HG03108 (cell line): ENCODE data around the gene GALNT4.

Experiments
- ATAC-seq: cut with Tn5 transposase; IDR thresholded peaks from one replicate; pipeline ENCODE4 v1.9.1; 2021; ENCODE audit warnings: moderate library complexity; ENCODE audit not compliant: unreplicated experiment

The GALNT4 gene

GRCh38 chr12:89494411-89495231, 30.0 kb downstream of the GALNT4 start:
- ATAC-seq, result no peak

- no peak for ATAC-seq
Measured at GRCh38 chr12:89493670-89494302, 30.8 kb downstream of the GALNT4 start.

- ATAC-seq, result no peak
Measured at GRCh38 chr12:89492883-89493282, 31.7 kb downstream of the GALNT4 start.

DNA sequence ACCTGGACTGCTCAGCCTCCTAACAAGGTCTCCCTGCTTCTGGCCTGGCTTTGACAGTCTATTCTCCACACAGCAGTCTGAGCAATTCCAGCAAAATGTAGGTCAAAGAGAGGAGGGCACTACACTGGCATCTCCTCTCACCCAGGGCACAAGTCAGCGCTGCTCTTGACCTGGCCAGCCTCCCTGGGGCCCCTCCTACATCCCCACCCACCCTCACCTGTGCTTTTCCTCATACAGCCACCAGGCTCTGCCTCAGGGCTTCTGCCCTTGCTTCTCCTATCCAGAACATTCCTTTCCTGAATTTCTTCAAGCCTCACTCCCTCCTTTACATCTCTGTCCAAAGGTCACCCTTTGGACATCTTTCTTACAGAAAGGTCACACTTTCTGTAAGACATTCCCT, 33.7 kb downstream of the GALNT4 start:
- ATAC-seq, result no peak

DNA sequence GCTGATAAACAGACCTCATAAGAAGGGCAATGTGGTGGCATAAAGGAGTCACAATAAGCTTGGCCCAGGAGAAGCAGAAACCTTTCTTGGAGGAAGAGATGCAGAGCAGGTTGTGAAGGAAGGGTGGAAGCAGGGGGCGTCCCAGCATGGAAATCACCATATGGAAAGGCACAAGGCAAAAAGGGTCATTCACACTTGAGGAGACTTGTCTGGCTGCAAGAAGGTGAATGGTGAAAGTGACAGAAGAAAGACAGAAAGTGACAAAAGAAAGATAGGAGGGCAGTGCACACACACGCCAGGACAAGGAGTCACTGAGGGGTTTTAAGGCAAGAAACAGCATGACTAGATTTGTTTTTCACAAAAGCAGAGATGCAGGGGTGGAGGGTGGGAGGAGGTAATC, 38.3 kb downstream of the GALNT4 start:
- ATAC-seq, result no peak

DNA sequence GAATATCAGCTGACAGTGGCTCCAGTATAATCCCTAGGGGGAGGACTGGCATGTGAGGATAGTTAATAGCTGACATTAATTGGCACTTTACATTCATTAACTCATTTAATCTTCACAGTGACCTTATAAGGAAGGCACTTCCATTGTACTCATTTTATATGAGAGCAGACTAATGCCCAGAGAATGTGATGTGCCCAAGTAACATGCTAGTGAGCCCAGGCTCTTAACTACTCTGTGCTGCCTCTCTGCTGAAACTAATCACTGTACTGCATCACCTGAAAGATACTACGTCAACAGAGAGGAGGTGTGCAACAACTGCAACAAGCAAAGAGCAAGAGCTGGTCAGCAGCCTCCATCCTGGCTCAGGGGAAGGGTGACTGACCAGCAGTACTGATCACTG, 40.1 kb downstream of the GALNT4 start:
- ATAC-seq, result no peak

DNA sequence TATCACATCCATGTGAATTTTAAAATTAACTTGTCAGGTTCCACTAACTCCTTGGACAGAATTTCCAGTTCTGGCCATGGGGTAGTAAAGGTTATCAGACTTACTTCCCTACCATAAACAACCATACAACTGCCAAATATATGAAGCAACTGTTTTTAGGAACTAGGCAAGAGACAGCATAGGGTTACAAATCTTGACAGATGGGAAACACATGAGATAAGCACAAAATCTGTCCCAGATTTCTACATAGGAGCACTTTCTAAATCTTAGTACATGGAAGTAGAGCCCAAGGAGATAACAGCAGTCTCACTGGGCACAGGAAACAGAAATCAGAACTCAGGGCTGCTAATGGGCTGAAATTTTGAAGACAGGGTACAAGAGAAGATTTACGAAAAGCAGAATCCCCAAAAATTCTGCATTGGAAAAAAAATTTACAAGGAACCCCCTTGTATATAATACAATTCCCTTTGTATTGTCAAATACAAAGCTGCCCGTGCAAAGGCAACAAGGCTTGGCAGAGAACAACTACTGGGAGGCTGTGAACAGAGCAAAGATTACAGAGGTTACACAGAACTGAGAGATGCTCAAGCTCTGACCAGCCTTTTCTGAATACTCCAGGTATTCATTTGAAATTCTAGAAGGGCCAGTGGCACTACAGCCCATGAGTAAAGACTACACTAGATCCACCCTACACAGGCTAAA, 43.2 kb downstream of the GALNT4 start:
- ATAC-seq, result no peak

DNA sequence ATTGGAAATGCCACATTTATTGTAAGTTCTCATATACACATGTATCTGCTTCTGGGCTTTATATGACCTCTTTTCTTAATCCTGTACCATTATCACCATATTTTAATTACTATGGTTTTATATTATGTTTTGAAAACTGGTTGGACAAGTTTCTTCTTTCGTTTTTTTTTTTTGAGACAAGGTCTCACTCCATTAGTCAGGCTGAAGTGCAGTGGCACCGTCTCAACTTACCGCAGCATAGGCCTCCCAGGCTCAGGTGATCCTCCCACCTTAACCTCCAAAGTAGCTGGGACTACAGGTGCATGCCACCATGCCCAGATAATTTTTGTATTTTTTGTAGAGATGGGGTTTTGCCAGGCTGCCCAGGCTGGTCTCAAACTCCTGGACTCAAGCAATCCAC, 44.6 kb downstream of the GALNT4 start:
- no peak for ATAC-seq

DNA sequence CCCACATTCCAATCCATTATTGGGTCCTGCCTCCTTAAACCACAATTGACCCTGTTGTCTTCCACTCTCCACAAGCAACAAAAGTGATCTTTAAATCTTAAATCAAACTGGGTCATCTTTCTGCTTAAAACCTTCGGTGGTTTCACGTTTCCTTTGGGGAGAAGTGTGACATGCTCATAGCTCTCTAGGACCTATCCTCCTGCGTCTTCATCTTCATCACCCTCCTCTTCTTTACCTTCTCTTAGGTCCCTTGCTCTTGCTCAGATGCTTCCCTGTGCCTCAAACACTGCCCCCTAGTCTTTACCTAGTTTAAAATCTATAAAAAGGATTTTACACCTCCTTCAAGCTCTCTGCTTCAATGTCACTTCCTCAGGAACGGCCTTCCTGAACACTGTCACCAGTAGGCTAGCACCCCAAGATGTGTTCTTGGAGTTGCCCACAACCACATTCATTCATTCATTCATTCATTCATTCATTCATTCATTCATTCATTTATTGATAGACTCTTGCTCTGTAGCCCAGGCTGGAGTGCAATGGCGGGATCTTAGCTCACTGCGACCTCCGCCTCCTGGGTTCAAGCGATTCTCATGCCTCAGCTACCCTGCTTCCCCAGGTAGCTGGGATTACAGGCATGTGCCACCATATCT, 46.8 kb downstream of the GALNT4 start:
- no peak for ATAC-seq

- ATAC-seq, result no peak
Measured at GRCh38 chr12:89476904-89477595, 47.5 kb downstream of the GALNT4 start.

- ATAC-seq, result no peak
Measured at GRCh38 chr12:89476232-89476631, 48.4 kb downstream of the GALNT4 start.

DNA sequence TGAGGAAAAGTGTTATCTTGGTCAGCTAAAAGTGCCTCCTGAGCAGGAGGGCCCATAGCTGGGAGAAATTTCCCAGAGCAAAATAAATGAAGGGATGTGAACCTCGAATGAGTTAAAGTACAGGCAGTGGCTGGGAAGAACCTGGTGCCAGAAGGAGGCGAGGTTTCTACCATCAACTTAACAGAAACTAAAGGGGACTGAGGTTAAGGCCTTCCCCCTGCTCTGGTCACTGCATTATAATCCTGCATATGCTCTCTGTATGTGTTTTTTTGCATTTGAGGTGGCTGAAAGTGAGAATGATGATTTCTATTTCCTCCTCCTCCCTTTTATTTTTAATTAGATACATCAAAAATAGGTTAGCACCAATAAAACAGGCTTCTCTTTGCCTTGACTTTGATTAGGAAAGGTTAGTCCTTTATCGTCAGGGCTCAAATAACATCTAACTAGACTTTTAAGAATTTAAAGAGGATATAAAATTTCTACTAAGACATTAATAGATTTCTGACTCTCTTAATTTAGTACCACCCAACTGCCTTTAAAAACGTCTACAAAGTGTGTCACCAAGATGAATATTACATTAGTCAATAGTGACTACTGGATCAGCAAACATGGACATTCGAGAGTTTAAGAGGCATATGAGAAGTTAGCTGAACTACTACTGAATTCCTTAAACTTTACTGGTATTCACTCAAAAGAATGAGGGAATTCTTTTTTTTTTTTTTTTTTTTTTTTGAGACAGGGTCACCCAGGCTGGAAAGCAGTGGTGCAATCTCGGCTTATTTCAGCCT, 49.2 kb downstream of the GALNT4 start:
- ATAC-seq, result no peak

DNA sequence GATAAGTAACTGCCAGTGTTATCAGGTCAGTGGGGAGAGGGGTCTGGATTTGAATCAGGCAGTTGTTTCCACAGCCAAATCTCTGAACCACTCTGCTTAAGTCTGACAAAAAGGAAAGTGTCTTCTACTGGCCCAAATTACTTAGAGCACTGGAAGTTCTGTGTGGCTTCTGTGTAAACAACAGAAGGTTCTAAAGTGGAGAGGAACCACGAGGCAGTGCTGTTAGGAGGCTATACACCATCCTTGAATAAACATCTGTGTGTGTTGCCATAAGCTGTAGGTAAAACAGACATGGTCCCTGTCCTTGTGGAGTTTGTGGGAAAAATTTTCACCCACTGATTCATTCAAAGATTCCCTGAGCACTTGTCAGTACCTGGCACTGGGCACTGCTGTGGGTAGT, 50.0 kb downstream of the GALNT4 start:
- no peak for ATAC-seq
